Mesothelial cell of epicardium (in vitro differentiated cells): ENCODE measurements around the gene CYP2C18. TPM values are rescaled to one million over a fixed set of nuclear protein-coding genes. Genes with fewer than 3 reads are reported as not detected.

Source experiments
- DNase-seq, 2 experiments: peaks; one replicate each; pipeline ENCODE4 v3.0.0; 2021; ENCODE audit warnings: low spot score in 2 of 2; ENCODE audit not compliant: unreplicated experiment in 2 of 2
- H3K27ac Mint-ChIP-seq: 2 replicates; pipeline ENCODE4 v1.8.0; 2021; ENCODE audit warnings: mixed read lengths
- H3K27me3 Mint-ChIP-seq: 2 replicates; pipeline ENCODE4 v1.8.0; 2021; ENCODE audit warnings: low read depth, mixed read lengths
- H3K36me3 Mint-ChIP-seq: 2 replicates; pipeline ENCODE4 v1.8.0; 2021; ENCODE audit warnings: mixed read lengths
- H3K4me1 Mint-ChIP-seq: 2 replicates; pipeline ENCODE4 v1.8.0; 2021; ENCODE audit warnings: mixed read lengths
- H3K4me3 Mint-ChIP-seq: 2 replicates; pipeline ENCODE4 v1.8.0; 2021; ENCODE audit warnings: mild to moderate bottlenecking, moderate library complexity, mixed read lengths
- H3K9me3 Mint-ChIP-seq: 2 replicates; pipeline ENCODE4 v1.8.0; 2021; ENCODE audit warnings: mixed read lengths
- total RNA-seq: library from RNA; stranded (reverse); gene quantifications from 3 replicates; pipeline ENCODE4 v1.2.1, GENCODE V29; 2021
- TF ChIP-seq, protein P1 (sequence below): fragments of 200-600 bp; sonication (generic); IDR thresholded peaks from one replicate; pipeline ENCODE4 v1.5.0; 2021; ENCODE audit warnings: antibody characterized with exemption; ENCODE audit not compliant: unreplicated experiment

The CYP2C18 gene
- total RNA-seq, 1 donor from 2014 or later: not detected

GRCh38 chr10:94784256-94784655 lies 100.7 kb downstream of the CYP2C18 start:
- no peak for DNase-seq
- TF ChIP-seq, protein P1, sequence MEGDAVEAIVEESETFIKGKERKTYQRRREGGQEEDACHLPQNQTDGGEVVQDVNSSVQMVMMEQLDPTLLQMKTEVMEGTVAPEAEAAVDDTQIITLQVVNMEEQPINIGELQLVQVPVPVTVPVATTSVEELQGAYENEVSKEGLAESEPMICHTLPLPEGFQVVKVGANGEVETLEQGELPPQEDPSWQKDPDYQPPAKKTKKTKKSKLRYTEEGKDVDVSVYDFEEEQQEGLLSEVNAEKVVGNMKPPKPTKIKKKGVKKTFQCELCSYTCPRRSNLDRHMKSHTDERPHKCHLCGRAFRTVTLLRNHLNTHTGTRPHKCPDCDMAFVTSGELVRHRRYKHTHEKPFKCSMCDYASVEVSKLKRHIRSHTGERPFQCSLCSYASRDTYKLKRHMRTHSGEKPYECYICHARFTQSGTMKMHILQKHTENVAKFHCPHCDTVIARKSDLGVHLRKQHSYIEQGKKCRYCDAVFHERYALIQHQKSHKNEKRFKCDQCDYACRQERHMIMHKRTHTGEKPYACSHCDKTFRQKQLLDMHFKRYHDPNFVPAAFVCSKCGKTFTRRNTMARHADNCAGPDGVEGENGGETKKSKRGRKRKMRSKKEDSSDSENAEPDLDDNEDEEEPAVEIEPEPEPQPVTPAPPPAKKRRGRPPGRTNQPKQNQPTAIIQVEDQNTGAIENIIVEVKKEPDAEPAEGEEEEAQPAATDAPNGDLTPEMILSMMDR: no peak
- no peak overlapping the region for H3K4me3 Mint-ChIP-seq
- no peaks in the 10 kb centered on the region for H3K27me3 Mint-ChIP-seq
- H3K27ac Mint-ChIP-seq: no peak overlapping the region
- H3K4me1 Mint-ChIP-seq: no peaks in the 10 kb centered on the region
- H3K36me3 Mint-ChIP-seq: no peaks in the 10 kb centered on the region
- H3K9me3 Mint-ChIP-seq: peaks cover 15% of the 10 kb centered on the region

DNA sequence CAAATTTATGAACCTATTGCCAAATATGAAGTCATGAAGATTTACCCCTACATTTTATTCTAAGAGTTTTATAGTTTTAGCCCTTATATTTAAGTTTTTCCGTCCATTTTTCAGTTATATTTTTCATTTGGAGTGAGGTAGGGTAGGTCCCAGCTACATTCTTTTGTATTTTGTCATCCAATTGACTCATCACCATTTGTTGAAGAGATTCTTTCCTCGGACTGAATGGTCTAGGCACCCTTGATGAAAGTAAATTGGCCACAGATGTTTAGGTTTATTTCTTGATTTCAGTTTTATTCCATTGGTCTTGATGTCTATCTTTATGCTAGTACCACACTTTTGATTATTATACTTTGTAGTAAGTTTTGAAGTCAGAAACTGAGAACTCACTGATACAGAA lies 101.7 kb downstream of the CYP2C18 start:
- H3K9me3 Mint-ChIP-seq: peaks cover 20% of the 10 kb centered on the region
- DNase-seq: no peak
- H3K4me3 Mint-ChIP-seq: no peak overlapping the region
- no peak overlapping the region for H3K27ac Mint-ChIP-seq
- no peaks in the 10 kb centered on the region for H3K4me1 Mint-ChIP-seq
- TF ChIP-seq, protein P1: no peak
- H3K36me3 Mint-ChIP-seq: no peaks in the 10 kb centered on the region
- H3K27me3 Mint-ChIP-seq: no peaks in the 10 kb centered on the region

Other genes starting within 250 kb of the CYP2C18 start
- gene HELLS, start 137.9 kb upstream of the CYP2C18 start, total RNA-seq: 65.4 to 67.4 TPM (median 66.4 TPM) in 3 replicates
- gene CYP2C19, start 79.0 kb downstream of the CYP2C18 start, total RNA-seq: not detected in 3 replicates